C4-2B (cell line): ENCODE data around the gene KRTDAP.
A peak's percentile ranks its signal among the peaks of the same experiment; 100 is the strongest.

Experiments
- H3K27ac ChIP-seq: fragments of 450-650 bp; 2 replicates; pipeline ENCODE4 v1.5.1; 2017
- CTCF ChIP-seq: fragments of 450-650 bp; conservative IDR thresholded peaks from 2 replicates; pipeline ENCODE4 v1.5.1; 2017; ENCODE audit warnings: mild to moderate bottlenecking
- ZFX ChIP-seq: fragments of 450-650 bp; IDR thresholded peaks from 2 replicates; pipeline ENCODE4 v1.6.1; 2017

The KRTDAP gene

GRCh38 chr19:35510626-35510964, 20.3 kb upstream of the KRTDAP start:
- peak; percentile 64 for TF ChIP-seq CTCF
- TF ChIP-seq ZFX = no peak
- no peak overlapping the region for H3K27ac ChIP-seq

- no peak overlapping the region for H3K27ac ChIP-seq
- peak; percentile 96 for TF ChIP-seq CTCF
- no peak for TF ChIP-seq ZFX
These were observed 19.8 kb upstream of the KRTDAP start for GRCh38 chr19:35509861-35510625.

- TF ChIP-seq CTCF (no peak), ZFX (no peak)
- H3K27ac ChIP-seq = no peak overlapping the region
These were observed 18.9 kb upstream of the KRTDAP start for GRCh38 chr19:35509018-35509652.

GRCh38 chr19:35508129-35508528, 17.9 kb upstream of the KRTDAP start:
- TF ChIP-seq CTCF (no peak), ZFX (no peak)

GRCh38 chr19:35507561-35507960, 17.3 kb upstream of the KRTDAP start:
- no peak for TF ChIP-seq CTCF
- TF ChIP-seq ZFX = no peak
- no peak overlapping the region for H3K27ac ChIP-seq

More at GRCh38 chr19:35508129-35508528, 17.9 kb upstream of the KRTDAP start:
- no peak overlapping the region for H3K27ac ChIP-seq

GRCh38 chr19:35506011-35506410, 15.7 kb upstream of the KRTDAP start:
- TF ChIP-seq CTCF = no peak
- no peak for TF ChIP-seq ZFX
- H3K27ac ChIP-seq = no peak overlapping the region

GRCh38 chr19:35502751-35503150, 12.5 kb upstream of the KRTDAP start:
- TF ChIP-seq CTCF = no peak
- no peak for TF ChIP-seq ZFX
- no peak overlapping the region for H3K27ac ChIP-seq
